ENCODE measurements around the gene CTDSP1. TPM values are rescaled to one million over a fixed set of nuclear protein-coding genes. Genes with fewer than 3 reads are reported as not detected.

The CTDSP1 gene
- polyA plus RNA-seq, 1 of the 3 experiments (the other 2 are of a cell fraction): 88.0 TPM

DNA sequence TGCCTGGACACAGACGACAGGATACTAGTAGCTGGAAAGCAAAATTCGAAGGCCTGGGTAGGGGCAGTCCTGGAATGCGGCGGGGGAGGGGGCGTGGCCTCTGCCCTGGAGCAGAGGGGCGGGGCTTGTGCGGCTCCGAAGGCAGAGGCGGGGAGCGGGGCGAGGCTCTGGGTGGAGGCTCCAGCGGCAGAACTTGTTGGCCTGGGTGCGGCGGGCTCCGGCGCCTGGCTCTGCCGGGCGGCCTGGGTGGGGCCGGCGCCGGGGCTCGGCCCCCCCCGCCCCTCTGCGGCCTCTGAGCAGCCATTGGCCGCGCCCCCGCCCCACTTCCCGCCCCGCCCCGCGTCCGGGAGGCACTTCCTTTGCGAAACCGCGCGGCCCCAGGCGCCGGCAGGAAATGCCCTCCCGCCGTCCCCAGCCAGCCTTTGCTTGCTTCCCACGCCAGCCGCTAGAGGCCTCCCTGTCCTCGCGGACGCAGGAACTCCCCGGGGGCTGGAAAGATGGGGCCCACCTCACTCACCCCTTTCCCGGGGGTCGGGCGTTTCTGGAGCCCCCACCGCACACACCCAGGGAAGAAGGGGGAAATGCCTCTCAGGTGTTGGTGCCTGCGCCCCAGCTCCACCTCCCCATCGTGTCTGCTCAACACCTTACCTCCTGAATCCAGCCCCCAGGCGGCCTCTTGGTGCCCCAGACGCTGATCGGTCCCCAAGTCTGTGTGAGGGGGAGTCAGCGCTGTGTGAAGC is 6.7 kb downstream of the CTDSP1 start:
- Histone ChIP-seq H4K20me1 (ENCODE audit: insufficient read depth) (peaks cover 1% of the 10 kb centered on the region; the same call in 1 of the 2 replicates), H3K27ac (ENCODE audit: low read depth in 2 of 2, low read length in 1 of 2) (peak overlapping the region; percentile 71 to 93), H3K9ac (peak overlapping the region; percentile 63), H3K27me3 (ENCODE audit: insufficient read depth) (no peaks in the 10 kb centered on the region), H3K79me2 (ENCODE audit: insufficient read depth) (peaks cover 15% of the 10 kb centered on the region), H3K4me3 (ENCODE audit: low read depth in 2 of 2, low read length in 1 of 2) (peak overlapping the region; percentile 48 to 58), H3K9me2 (no peaks in the 10 kb centered on the region), H3K4me1 (ENCODE audit: control insufficient read depth in 1 of 2, insufficient read depth in 2 of 2, low read depth in 1 of 2, low read length in 1 of 2) (peaks cover 10 to 20% of the 10 kb centered on the region in 2 experiments; a peak in 2 of 4 replicates), H3F3A (replicated peaks; ENCODE audit: insufficient read depth) (peaks cover 15% of the 10 kb centered on the region), H2AFZ (ENCODE audit: low read depth) (peak overlapping the region; percentile 85; the same call in 1 of the 2 replicates), H3K4me2 (peak overlapping the region; percentile 93), H3K36me3 (replicated peaks in 1 of 2; ENCODE audit: control insufficient read depth in 1 of 2, insufficient read depth in 2 of 2, low read length in 1 of 2) (peaks cover 0 to 33% of the 10 kb centered on the region in 2 experiments), H3K9me3 (no peaks in the 10 kb centered on the region)
- TF ChIP-seq, protein P1, sequence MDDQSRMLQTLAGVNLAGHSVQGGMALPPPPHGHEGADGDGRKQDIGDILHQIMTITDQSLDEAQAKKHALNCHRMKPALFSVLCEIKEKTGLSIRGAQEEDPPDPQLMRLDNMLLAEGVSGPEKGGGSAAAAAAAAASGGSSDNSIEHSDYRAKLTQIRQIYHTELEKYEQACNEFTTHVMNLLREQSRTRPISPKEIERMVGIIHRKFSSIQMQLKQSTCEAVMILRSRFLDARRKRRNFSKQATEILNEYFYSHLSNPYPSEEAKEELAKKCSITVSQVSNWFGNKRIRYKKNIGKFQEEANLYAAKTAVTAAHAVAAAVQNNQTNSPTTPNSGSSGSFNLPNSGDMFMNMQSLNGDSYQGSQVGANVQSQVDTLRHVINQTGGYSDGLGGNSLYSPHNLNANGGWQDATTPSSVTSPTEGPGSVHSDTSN (IDR thresholded peaks at IDR 0.05): peak; percentile 60
- TF ChIP-seq, protein P2, sequence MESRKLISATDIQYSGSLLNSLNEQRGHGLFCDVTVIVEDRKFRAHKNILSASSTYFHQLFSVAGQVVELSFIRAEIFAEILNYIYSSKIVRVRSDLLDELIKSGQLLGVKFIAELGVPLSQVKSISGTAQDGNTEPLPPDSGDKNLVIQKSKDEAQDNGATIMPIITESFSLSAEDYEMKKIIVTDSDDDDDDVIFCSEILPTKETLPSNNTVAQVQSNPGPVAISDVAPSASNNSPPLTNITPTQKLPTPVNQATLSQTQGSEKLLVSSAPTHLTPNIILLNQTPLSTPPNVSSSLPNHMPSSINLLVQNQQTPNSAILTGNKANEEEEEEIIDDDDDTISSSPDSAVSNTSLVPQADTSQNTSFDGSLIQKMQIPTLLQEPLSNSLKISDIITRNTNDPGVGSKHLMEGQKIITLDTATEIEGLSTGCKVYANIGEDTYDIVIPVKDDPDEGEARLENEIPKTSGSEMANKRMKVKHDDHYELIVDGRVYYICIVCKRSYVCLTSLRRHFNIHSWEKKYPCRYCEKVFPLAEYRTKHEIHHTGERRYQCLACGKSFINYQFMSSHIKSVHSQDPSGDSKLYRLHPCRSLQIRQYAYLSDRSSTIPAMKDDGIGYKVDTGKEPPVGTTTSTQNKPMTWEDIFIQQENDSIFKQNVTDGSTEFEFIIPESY (IDR thresholded peaks at IDR 0.05; ENCODE audit: borderline replicate concordance, low read depth): peak; percentile 28
- TF ChIP-seq SMC3 (IDR thresholded peaks at IDR 0.05; ENCODE audit: low read depth, low read length): peak; percentile 43
- TF ChIP-seq GABPA (IDR thresholded peaks at IDR 0.05; ENCODE audit: low read depth): peak; percentile 76
- TF ChIP-seq TAF1 (IDR thresholded peaks at IDR 0.05; ENCODE audit: borderline replicate concordance, low read depth, low read length): no peak
- TF ChIP-seq, protein P3, sequence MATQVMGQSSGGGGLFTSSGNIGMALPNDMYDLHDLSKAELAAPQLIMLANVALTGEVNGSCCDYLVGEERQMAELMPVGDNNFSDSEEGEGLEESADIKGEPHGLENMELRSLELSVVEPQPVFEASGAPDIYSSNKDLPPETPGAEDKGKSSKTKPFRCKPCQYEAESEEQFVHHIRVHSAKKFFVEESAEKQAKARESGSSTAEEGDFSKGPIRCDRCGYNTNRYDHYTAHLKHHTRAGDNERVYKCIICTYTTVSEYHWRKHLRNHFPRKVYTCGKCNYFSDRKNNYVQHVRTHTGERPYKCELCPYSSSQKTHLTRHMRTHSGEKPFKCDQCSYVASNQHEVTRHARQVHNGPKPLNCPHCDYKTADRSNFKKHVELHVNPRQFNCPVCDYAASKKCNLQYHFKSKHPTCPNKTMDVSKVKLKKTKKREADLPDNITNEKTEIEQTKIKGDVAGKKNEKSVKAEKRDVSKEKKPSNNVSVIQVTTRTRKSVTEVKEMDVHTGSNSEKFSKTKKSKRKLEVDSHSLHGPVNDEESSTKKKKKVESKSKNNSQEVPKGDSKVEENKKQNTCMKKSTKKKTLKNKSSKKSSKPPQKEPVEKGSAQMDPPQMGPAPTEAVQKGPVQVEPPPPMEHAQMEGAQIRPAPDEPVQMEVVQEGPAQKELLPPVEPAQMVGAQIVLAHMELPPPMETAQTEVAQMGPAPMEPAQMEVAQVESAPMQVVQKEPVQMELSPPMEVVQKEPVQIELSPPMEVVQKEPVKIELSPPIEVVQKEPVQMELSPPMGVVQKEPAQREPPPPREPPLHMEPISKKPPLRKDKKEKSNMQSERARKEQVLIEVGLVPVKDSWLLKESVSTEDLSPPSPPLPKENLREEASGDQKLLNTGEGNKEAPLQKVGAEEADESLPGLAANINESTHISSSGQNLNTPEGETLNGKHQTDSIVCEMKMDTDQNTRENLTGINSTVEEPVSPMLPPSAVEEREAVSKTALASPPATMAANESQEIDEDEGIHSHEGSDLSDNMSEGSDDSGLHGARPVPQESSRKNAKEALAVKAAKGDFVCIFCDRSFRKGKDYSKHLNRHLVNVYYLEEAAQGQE (IDR thresholded peaks at IDR 0.05; ENCODE audit: low read depth, low read length): no peak
- TF ChIP-seq TEAD4 (IDR thresholded peaks at IDR 0.05; ENCODE audit: borderline replicate concordance, insufficient read depth): peak; percentile 70; the same call in 1 of the 2 replicates
- TF ChIP-seq POLR2AphosphoS5 (IDR thresholded peaks at IDR 0.05; ENCODE audit: low read depth, low read length): peak; percentile 38
- peak; percentile 34 for TF ChIP-seq JUND (IDR thresholded peaks at IDR 0.05)
- TF ChIP-seq FOSL2 (IDR thresholded peaks at IDR 0.05; ENCODE audit: borderline replicate concordance, low read depth): peak; percentile 3; the same call in 1 of the 2 replicates
- no peak for TF ChIP-seq RCOR1 (IDR thresholded peaks at IDR 0.05; ENCODE audit: low read length)
- TF ChIP-seq, protein P4, sequence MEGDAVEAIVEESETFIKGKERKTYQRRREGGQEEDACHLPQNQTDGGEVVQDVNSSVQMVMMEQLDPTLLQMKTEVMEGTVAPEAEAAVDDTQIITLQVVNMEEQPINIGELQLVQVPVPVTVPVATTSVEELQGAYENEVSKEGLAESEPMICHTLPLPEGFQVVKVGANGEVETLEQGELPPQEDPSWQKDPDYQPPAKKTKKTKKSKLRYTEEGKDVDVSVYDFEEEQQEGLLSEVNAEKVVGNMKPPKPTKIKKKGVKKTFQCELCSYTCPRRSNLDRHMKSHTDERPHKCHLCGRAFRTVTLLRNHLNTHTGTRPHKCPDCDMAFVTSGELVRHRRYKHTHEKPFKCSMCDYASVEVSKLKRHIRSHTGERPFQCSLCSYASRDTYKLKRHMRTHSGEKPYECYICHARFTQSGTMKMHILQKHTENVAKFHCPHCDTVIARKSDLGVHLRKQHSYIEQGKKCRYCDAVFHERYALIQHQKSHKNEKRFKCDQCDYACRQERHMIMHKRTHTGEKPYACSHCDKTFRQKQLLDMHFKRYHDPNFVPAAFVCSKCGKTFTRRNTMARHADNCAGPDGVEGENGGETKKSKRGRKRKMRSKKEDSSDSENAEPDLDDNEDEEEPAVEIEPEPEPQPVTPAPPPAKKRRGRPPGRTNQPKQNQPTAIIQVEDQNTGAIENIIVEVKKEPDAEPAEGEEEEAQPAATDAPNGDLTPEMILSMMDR (IDR thresholded peaks at IDR 0.05): peak; percentile 78
- peak; percentile 80 for TF ChIP-seq RAD21 (IDR thresholded peaks at IDR 0.05; ENCODE audit: low read length)
- no peak; a peak in 1 of 4 replicates for TF ChIP-seq EP300 (IDR thresholded peaks at IDR 0.05; ENCODE audit: borderline replicate concordance in 1 of 2, low read depth in 1 of 2, low read length in 1 of 2)
- TF ChIP-seq, protein P5, sequence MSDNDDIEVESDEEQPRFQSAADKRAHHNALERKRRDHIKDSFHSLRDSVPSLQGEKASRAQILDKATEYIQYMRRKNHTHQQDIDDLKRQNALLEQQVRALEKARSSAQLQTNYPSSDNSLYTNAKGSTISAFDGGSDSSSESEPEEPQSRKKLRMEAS (IDR thresholded peaks at IDR 0.05; ENCODE audit: low read depth): peak; percentile 59; the same call in 1 of the 2 replicates
- peak; percentile 39; the same call in 1 of the 2 replicates for TF ChIP-seq YY1 (IDR thresholded peaks at IDR 0.05; ENCODE audit: low read depth)
- TF ChIP-seq ELF1 (IDR thresholded peaks at IDR 0.05): peak; percentile 61; the same call in 1 of the 2 replicates
- POLR2A ChIA-PET: interaction anchor here (1.0 to 1.2 kb wide), 2 partner anchors 9 to 266 kb away, joined by 3 read pairs; partner anchors contain the start of genes RNF25 and STK36
- peak; percentile 97 for DNase-seq
- CTCF ChIA-PET: interaction anchor here (0.8 to 3.1 kb wide), 11 partner anchors 10 to 293 kb away, joined by 3 to 18 read pairs (median 3); no protein-coding TSS in a partner anchor
- 6% methylated on average over 19 of the region's 56 CpGs for WGBS (ENCODE audit: low lambda C conversion rate)
